Inferior parietal cortex (tissue), 1 donor: Measurements from ENCODE around the gene ART4.

Source experiments
- DNase-seq: peaks from one replicate; pipeline ENCODE4 v3.0.0-alpha.2; 2016; ENCODE audit errors: extremely low spot score

The ART4 gene, protein sequence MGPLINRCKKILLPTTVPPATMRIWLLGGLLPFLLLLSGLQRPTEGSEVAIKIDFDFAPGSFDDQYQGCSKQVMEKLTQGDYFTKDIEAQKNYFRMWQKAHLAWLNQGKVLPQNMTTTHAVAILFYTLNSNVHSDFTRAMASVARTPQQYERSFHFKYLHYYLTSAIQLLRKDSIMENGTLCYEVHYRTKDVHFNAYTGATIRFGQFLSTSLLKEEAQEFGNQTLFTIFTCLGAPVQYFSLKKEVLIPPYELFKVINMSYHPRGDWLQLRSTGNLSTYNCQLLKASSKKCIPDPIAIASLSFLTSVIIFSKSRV

DNA sequence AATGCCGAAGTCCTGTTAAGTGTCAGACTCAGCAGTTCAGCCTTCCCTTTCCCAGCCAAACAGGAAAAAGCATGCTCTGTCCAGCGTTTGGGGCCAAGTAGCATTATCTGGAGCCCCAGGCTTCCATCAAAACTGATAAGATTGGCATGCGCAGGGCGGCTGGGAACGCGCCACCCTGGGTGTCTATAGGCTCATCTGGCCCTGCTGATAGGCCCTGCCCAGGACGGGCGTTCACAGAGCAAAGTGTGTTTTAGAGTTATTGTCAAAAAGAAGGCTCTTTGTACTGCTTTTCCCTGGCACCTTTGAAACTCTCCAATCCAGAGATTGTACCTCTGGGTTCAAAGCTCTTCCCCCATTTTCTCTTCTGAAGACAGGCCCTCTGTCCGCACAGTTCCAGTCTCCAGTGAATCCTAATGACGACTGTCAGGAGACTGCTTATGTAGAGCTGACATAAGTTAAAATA, at the start of gene ART4:
ART4 (minus strand) TSS at position 102 of the 463 bp plus-strand sequence. CDS start 413 bp downstream, outside the sequence.
- no peak for DNase-seq

DNA sequence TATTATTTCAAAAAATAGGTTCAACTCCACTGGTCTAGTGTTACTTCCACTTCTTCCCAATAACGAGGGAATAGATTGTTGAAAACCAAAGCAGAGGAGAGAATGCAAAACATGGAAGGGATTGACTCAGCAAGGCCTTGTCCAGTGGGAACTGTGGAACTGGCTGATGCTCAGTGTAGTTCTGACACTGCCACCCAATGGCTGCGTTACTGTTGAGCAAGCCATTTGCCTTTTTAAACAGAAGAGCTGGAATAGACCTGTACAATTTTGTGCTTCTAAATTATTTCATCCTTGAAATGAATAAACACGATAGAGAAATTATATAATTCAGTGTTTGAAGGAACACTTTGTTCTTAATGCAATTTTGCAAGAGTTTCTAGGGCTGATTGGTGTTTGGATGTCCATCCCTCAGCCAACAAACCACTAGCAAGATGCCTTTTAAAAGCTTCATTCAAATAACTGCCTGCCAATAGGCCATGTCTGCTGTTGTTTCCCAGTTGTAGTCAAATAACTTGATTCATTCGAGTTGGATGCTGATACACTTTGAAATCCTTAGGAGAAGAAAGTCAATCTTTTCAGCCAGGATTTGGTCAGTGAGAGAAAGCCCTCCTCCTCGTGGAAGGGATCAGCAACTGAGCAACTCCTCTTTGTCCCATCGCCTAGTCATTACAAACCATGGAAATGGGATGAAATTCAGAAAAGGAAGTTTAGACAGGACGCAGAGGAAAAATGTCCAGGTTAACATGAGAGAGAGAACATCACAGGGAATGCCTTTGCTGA, 49.6 kb upstream of the ART4 start:
- DNase-seq, result no peak

DNA sequence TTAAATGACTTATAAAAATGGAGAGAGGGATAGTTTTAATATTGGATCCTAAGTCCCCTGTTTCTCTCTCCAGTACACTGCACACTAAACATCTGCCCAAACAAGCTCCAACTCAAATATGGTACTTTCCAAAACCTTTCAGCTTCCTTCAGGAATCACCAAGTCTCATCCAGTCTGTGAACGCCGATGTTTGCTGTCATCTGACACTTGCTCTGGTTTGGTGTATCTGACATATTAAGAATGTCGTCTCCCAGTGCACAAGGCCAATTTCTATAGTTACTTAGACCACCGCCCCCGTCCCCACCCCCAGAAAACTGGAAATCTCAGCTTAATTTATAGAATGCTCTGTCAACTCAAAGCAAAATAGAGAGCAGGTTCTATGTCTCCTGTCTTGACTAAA, 47.4 kb upstream of the ART4 start:
- DNase-seq, result no peak

DNA sequence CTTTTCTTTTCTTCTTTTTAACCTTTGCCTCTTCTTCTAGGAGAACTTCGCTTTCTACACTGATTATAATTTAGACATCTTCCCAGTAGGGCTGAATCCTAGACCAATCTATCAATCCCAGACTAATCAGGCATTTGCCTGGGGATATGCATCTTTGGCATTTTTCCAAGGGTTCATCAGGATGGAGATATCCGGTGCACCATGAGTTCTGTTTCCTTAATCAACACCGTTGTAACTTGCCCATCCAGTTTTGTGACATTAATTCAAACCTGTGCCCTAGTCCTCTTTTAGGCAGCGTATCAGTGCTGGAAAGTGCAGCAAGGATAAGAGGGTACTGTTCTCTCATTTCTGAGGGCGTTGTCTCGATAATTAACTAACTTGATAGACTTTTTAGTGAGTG, 42.9 kb upstream of the ART4 start:
- no peak for DNase-seq

DNA sequence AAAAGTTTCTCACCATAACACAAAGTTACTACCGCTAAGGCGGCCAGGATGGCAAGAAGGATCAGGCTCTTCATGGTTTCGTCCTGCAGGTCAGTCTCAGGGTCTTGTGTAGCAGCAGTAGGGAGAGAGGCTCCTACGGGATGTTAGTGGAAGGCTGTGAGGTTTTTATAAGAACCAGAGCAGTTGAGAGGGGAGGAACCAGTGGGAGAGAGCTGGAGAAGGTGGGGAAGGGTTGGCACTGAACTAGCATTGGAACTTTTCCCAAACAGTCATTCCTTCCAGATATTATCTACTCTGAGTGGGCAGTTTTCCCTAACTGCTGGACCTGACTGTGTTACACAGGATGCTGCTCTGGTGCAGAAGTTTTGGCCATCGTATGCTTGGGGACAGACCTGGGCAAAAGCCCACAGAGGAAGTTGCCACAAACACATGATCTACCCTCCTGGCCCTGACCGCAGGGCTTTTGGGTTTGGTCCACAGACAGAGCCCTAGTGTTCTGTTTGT, 42.4 kb upstream of the ART4 start, which contains the start of gene MGP:
MGP (minus strand) TSS at position 137 of the 504 bp plus-strand sequence; CDS start at position 74, 63 bp downstream.
- DNase-seq, result no peak

DNA sequence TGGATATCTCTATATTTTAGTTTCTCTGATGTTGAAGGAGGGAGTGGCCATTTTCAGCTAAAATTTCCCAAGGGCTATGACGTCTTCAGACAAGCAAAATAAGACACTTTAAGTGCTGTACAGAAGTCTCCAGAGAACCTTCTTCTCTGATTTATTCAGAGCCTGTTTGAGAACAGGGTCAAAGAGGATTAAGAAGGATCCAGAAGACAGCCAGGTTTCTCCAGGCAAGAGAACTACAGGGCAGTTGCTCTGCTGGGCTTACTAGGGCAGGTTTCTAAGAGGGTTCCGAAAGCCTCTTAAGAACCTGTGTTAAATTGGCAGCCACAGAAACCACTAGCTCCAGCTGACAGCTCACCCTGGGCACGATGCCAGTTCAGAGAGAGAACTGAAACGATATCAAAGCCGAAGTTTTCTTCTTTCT, 41.1 kb upstream of the ART4 start:
- peak; percentile 60 for DNase-seq

DNA sequence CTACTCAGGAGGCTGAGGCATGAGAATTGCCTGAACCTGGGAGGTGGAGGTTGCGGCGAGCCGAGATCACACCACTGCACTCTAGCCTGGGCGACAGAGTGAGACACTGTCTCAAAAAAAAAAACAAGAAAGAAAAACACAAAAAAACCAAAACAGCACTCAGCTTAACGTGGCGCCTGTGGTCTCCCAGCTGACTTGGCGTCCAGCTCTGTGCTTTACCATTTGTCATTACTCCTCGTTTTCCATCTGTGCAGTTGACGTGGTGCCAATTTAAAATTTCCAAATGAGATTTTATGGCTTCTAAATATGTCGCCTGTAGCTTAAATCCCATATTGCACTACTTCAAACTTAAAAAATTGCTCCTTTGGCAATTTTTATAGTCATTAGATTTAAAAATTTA, 40.4 kb upstream of the ART4 start:
- peak; percentile 37 for DNase-seq

DNA sequence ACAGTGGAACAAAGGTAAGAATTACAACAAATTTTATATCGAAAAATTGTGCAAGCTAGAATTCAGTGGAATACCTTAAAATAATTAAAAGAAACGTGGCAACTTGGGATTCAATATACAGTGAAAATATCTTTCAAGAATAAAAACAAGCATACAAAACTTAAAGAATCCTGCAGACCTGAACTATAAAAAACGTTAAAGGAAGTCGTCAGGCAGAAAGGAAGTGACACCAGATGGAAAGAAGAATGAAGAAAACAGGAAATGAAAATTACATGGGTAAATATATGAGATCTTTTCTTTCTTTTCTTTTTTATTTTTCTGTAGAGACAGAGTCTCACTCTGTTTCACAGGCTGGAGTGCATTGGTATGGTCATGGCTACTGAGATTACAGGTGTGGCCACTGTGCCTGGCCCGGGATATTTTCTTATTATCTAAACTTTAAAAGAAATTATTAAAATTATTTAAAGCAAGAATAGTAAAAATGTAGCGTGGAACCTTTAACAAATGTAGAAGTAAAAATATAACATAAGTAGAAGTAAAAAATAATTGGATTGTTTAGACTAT, 37.6 kb upstream of the ART4 start:
- DNase-seq, result no peak

DNA sequence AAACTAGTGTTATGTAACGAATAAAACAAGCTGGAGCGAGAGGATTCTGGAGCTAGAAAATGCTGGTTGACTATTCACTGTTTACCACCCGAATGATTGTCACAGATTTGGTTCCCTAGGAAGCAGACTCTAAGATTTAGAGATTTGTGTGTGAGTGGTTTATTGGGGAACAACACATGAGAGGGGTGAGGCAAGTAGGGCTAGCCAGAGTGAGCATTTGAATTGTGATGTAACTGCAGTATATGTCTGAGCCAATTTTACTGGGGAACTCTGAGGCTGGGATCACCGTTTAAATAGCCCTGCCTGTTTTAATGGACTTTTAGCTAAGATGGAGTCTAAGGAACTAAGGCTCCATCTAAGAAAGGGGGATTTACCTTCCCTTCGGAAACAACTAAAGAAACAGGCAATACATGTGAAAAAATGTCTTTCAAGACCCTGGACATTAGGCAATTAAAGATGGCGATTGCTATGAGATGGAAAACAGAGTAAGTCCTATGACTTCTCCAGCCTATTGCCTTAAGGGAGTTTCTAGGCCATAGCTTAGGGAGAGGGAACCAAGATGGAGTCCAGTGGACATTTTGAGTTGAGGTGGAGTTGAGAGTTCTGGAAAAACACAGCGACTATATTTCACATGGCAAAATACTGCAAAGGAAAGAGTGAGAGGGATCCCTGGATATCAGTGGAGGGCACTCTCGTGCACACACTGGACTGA, 36.1 kb upstream of the ART4 start:
- no peak for DNase-seq

DNA sequence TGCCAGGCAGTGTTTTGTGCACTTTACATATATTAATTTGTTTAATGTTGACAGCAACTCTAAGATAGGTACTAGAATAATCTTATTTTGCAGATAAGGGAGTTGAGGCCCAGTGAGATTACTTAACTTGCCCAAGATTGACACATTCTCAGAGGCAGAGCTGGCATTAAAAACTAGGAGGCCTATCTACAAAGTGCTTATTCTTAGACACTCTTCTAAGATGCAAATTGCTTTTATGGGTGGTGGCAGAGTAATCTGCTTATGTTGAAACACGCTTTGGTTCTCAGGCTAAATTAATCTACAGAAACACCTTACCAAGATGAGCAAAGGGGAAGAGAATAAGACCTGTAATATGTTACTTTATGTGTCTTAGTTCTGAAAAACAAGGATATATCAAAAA, 35.2 kb upstream of the ART4 start:
- no peak for DNase-seq

DNA sequence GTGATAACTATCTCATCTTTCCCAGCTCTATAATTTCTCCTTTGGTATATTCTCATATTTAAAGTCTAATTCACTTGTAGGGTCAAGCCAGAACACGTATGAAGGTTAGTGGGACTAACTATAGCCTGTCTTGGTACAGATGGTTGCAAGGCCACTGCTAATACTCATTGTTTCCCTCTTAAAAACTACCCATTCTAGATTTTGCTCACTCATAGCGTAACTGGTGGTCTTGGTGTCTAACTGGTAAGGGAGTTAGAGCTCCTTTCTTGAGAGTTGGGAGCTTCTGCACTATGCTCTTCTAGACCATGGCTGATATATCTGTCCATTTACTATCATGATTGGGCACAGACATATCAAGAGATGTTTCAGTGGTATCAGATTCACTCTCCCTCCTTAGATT, 33.5 kb upstream of the ART4 start:
- DNase-seq, result no peak

DNA sequence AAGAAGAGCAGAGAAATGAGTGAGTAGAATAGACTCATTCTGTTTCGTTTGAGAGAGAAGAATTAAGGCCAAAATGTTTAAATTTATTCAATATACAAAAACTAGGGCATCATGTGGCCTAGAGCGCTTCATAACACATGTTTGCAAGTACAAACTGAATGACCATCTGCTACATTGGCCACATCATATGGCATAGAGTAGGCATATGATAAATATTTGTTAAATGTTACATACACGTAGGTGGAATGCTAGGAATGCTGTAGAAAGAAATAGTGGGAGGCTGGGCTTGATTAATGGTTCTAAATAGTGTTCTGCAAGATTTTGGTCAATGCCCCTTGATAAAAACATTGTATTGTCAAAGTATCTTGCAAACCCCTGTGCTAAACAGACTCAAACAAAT, 31.6 kb upstream of the ART4 start:
- DNase-seq, result no peak

DNA sequence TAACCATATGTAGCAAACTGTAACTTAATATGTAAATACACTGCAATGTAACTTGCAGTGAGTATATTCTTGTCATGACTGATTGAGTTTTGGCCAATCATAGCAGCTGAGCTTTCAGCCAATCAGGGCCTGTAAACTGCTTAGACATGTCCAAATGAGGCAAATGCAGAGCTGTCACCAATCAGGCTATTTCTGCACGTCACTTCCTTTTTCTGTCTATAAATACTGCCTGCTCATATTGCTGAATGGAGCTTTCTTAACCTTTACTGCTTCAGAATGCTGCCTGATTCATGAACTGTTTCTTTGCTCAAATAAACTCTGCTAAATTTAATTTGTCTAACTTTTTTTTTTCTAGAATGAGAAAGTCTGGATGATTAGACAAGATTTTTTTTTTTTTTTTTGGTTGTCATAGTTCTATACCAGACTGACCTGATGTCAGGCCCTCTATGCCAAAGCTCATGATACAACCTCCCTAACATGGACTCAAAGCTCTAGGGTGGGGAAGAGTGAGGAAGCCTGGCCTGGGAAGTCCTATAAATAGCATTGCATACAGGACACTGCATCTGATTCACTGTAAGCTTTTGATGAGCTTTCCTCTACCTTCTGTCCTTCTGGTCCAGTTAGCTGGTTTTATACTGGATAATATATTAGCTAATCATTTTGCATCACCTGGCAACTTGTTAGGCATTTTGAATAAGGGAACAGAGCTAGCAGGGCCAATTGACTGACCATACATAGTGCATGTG, 30.3 kb upstream of the ART4 start:
- no peak for DNase-seq

DNA sequence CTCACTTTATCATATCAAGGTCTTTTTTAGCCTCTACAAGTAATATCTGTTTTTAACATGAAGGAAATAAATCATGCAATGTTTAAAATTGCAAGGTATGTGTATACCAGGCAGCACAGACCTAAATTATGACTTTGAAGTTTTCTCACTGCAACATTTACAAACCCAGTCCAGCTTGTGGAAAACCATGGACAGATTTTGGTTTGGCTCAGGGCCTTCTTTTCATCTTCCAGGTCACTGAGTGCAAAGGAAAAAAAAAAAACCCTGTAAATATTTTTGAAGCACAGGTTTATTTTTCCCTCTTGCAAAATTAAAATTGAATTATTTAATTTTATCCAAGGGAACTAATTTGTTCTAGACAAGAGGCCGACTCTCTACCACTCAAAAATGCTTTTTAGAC, 28.6 kb upstream of the ART4 start:
- DNase-seq, result no peak

DNA sequence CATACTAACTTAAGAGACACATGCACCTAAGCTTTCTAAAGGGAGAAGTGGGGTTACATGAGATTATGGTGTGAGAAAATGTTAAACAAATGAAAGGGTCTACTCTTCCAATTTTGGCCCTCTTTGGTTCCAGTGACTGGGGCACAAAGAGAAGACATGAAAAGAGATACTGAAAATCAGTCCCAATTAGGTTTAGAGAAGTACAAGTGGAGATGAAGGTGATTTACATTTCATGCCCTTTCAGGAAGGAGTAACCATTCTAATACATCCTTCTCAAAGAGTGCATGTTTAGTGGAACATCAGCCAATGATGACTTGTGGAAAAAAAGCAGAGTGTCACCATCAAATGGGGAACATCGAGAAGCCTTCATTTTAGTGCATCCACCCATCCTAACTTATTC, 27.9 kb upstream of the ART4 start:
- DNase-seq, result no peak

DNA sequence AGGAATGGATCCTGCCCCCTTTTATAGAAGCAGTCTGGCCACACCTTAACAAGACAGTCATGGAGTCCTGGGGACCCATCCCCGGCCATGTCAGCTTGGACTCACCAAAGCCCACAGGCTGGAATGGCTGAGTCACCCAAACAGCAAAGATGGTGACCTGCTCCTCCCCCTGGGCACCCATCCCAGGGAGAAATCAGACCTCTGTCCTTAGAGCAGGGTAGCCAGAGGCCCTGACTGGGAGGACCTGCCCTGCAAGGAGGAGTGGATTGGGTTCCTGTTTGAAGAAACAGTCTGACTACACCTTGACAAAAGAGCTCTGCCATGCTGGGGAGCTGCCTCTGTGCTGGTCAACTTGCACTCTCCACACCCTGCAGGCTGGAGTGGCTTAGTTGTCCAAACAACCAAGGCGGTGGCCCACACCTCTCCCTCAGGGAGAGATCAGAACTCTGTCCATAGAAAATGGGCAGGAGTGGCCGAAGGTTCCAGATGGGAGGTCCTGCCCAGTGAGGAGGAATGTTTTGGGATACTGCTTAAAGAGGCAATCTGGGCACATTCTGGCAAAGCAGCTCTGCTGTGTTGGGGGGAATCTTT, 25.7 kb upstream of the ART4 start:
- DNase-seq, result no peak

DNA sequence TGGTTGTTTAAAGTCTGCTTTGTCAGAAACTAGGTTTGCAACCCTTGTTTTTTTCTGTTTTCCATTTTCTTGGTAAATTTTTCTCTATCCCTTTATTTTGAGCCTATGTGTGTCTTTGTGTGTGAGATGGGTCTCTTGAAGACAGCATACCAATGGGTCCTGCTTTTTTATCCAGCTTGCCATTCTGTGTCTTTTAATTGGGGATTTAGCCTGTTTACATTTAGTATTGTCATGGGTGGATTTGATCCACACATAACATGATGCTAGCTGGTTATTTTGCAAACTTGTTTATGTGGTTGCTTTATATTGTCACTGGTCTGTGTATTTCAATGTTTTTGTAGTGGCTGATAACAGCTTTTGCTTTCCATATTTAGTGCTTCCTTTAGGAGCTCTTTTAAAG, 17.2 kb upstream of the ART4 start:
- DNase-seq, result no peak

DNA sequence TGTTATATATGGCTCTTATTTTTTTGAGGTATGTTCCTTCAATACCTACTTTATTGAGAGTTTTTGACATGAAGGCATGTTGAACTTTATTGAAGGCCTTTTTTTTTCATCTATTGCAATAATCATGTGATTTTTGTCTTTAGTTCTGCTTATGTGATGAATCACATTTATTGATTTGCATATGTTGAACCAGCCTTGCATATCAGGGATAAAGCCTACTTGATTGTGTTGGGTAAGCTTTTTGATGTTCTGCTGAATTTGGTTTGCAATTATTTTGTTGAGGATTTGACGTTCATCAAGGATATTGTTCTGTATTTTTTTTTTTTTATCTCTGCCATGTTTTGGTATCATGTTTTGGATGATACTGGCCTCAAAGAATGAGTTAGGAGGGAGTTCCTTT, 15.2 kb upstream of the ART4 start:
- no peak for DNase-seq

DNA sequence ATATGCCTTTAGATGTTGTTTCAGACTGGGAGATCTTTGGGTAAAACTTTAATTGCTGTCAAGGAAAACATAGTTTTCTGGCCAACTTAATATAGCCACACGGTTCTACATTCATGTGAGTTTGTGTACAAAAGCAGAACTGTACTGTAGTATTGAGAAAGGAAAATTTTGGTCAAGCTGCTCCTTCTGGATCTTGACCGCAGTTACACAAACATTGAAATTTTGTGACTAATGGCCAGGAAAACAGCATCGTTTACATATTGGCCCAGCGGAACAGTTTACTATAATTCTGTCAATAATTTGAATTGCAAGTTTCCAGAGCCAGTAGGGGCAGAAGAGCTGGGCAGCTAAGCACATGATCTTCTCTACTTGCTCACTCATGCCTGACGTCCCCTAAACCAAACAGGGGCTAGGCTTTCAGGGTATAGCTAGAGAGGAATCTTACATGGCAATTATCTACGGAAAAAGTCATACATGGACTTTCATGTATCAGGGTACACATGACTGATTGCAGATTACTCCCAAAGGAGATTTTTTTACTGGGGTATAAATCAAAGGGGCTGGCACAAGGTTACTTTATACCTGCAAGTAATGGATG, 11.4 kb upstream of the ART4 start:
- no peak for DNase-seq

DNA sequence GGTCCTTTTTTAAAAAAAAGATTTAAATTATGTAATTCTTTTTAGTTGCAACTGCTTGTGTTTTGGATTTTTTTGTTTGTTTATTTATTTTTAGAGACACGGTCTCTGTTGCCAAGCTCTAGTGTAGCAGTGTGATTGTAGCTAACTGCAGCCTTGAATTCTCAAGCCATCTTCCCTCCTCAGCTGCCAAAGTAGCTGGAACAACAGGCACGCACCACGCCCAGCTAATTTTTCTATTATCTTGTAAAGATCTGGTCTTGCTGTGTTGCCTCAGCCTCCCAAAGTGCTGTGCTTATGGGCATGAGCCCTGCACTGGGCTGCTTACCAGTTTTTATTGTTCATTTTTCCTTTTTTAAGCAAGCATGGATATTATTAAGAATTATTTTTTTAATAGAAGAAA, 10.6 kb upstream of the ART4 start:
- DNase-seq, result no peak
